Measurements from ENCODE around the gene MOXD1. TPM values are rescaled to one million over a fixed set of nuclear protein-coding genes. Genes with fewer than 3 reads are reported as not detected.

The MOXD1 gene
- total and polyA plus RNA-seq, 12 donors = 0.80 to 4.9 (median 1.9) TPM

- Histone ChIP-seq H3K27me3 (peaks cover 0 to 4% (median 0%) of the 10 kb centered on the region in 7 donors), H3K4me1 (no peaks in the 10 kb centered on the region), H3K4me3 (no peak overlapping the region), H3K36me3 (no peaks in the 10 kb centered on the region), H3K27ac (no peak overlapping the region), H3K9me3 (no peaks in the 10 kb centered on the region)
- no peak for DNase-seq
- intact Hi-C loops (cut with DNase I) = no loop called here
- no peak for TF ChIP-seq CTCF (IDR thresholded peaks at IDR 0.05)
- ATAC-seq = no peak
Measured at GRCh38 chr6:132261354-132261753, 139.9 kb downstream of the MOXD1 start.

GRCh38 chr6:132259070-132259469 lies 142.2 kb downstream of the MOXD1 start:
- no peak for DNase-seq
- 35 to 61% methylated on average over 2 of the region's 2 CpGs for WGBS, 2 donors
- Histone ChIP-seq H3K9me3 (no peaks in the 10 kb centered on the region), H3K4me1 (no peaks in the 10 kb centered on the region), H3K27ac (no peak overlapping the region), H3K4me3 (no peak overlapping the region), H3K36me3 (no peaks in the 10 kb centered on the region), H3K27me3 (peaks cover 0 to 4% (median 0%) of the 10 kb centered on the region in 7 donors)
- peak in 5 of 9 donors; percentile 13 to 45 (median 35) for TF ChIP-seq CTCF (IDR thresholded peaks at IDR 0.05)
- intact Hi-C loops (cut with DNase I) = no loop called here
- no peak for ATAC-seq

GRCh38 chr6:132257561-132257960 lies 143.7 kb downstream of the MOXD1 start:
- peaks cover 0 to 4% (median 0%) of the 10 kb centered on the region in 7 donors for H3K27me3 ChIP-seq
- no peak overlapping the region for H3K4me3 ChIP-seq
- intact Hi-C loops (cut with DNase I) = no loop called here
- no peaks in the 10 kb centered on the region for H3K36me3 ChIP-seq
- H3K4me1 ChIP-seq = no peaks in the 10 kb centered on the region
- no peak for TF ChIP-seq CTCF (IDR thresholded peaks at IDR 0.05)
- 97 to 98% methylated on average over 1 of the region's 1 CpG for WGBS, 2 donors
- ATAC-seq (no peak), DNase-seq (no peak)
- peaks cover 0 to under 1% (median 0%) of the 10 kb centered on the region in 11 donors for H3K9me3 ChIP-seq
- no peak overlapping the region for H3K27ac ChIP-seq

DNA sequence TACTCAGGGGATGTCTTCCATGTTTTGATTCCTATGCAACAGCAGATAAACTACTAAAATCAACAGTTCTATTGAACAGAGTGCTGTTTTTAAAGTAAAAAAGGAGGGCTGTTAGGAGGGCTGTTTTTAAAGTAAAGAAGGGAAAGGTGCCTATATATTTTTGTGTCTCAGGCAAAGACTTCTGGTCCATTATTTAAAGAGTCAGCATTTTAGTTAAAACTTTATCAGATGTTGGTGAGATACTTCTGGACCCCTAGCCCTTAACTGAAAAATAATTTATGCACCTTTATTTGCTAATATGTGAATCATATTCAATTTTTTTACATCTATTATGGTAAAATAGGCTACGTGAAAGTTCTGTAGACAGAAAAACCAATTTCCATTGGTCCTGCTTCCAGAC lies 144.8 kb downstream of the MOXD1 start:
- WGBS, 2 donors = 89 to 90% methylated on average over 1 of the region's 1 CpG
- Histone ChIP-seq H3K4me3 (no peak overlapping the region), H3K4me1 (no peaks in the 10 kb centered on the region), H3K9me3 (peaks cover 0 to 9% (median 0%) of the 10 kb centered on the region in 11 donors), H3K36me3 (no peaks in the 10 kb centered on the region), H3K27ac (no peak overlapping the region), H3K27me3 (peaks cover 0 to 4% (median 0%) of the 10 kb centered on the region in 7 donors)
- no peak for TF ChIP-seq CTCF (IDR thresholded peaks at IDR 0.05)
- ATAC-seq (no peak), DNase-seq (no peak)
- intact Hi-C loops (cut with DNase I) = no loop called here
